Activated T-cell treated with anti-CD3 and anti-CD28 coated beads, Interleukin-2, amount 50 U/mL, for 4 hours (primary cell): ENCODE measurements around the gene PTCSC3. TPM values are rescaled to one million over a fixed set of nuclear protein-coding genes. Genes with fewer than 3 reads are reported as not detected.
A peak's percentile ranks its signal among the peaks of the same experiment; 100 is the strongest.

ENCODE experiments used
- ATAC-seq, 2 donors: fragments of 200-7000 bp; cut with Tn5 transposase; one replicate each; pipeline ENCODE4 v1.10.0; 2021
- DNase-seq: peaks from one replicate; pipeline ENCODE4 v3.0.0-alpha.2; 2020
- H3K27me3 Mint-ChIP-seq: one replicate; pipeline ENCODE4 v1.8.0; 2021; ENCODE audit warnings: low read depth, mixed read lengths
- H3K36me3 Mint-ChIP-seq: one replicate; pipeline ENCODE4 v1.8.0; 2022; ENCODE audit warnings: mixed read lengths; ENCODE audit not compliant: insufficient read depth
- H3K4me1 Mint-ChIP-seq: one replicate; pipeline ENCODE4 v1.8.0; 2021; ENCODE audit warnings: low read depth, mixed read lengths
- H3K4me3 Mint-ChIP-seq: one replicate; pipeline ENCODE4 v1.8.0; 2021; ENCODE audit warnings: mild to moderate bottlenecking, moderate library complexity, mixed read lengths
- H3K9me3 Mint-ChIP-seq: one replicate; pipeline ENCODE4 v1.8.0; 2021; ENCODE audit warnings: mixed read lengths
- total RNA-seq, 3 donors: library from RNA; stranded (reverse); gene quantifications; one replicate each; pipeline ENCODE4 v1.2.1, GENCODE V29; 2021

The PTCSC3 gene
- total RNA-seq = not detected

- Mint-ChIP-seq H3K27me3 (peaks cover 2% of the 10 kb centered on the region), H3K4me1 (no peaks in the 10 kb centered on the region), H3K36me3 (no peaks in the 10 kb centered on the region), H3K9me3 (no peaks in the 10 kb centered on the region), H3K4me3 (no peak within 1 kb of the TSS)
- ATAC-seq (no peak), DNase-seq (no peak)
Observed at GRCh38 chr14:36176524-36176923, at the start of gene PTCSC3. PTCSC3 (minus strand) TSS chr14:36176722.

GRCh38 chr14:36226164-36226563, 49.6 kb upstream of the PTCSC3 start:
- Mint-ChIP-seq H3K9me3 (no peaks in the 10 kb centered on the region), H3K36me3 (no peaks in the 10 kb centered on the region), H3K4me3 (no peak overlapping the region), H3K4me1 (no peaks in the 10 kb centered on the region), H3K27me3 (no peaks in the 10 kb centered on the region)
- no peak for ATAC-seq
- DNase-seq = no peak

GRCh38 chr14:36224176-36224575, 47.7 kb upstream of the PTCSC3 start:
- Mint-ChIP-seq H3K36me3 (no peaks in the 10 kb centered on the region), H3K27me3 (no peaks in the 10 kb centered on the region), H3K9me3 (no peaks in the 10 kb centered on the region), H3K4me1 (no peaks in the 10 kb centered on the region), H3K4me3 (no peak overlapping the region)
- DNase-seq (no peak), ATAC-seq (no peak)

GRCh38 chr14:36223558-36223957, 47.0 kb upstream of the PTCSC3 start:
- no peak for DNase-seq
- Mint-ChIP-seq H3K9me3 (no peaks in the 10 kb centered on the region), H3K36me3 (no peaks in the 10 kb centered on the region), H3K27me3 (no peaks in the 10 kb centered on the region), H3K4me3 (no peak overlapping the region), H3K4me1 (no peaks in the 10 kb centered on the region)
- ATAC-seq = no peak

- H3K27me3 Mint-ChIP-seq = no peaks in the 10 kb centered on the region
- ATAC-seq = no peak
- H3K4me3 Mint-ChIP-seq = no peak overlapping the region
- H3K9me3 Mint-ChIP-seq = no peaks in the 10 kb centered on the region
- no peak for DNase-seq
- no peaks in the 10 kb centered on the region for H3K4me1 Mint-ChIP-seq
- no peaks in the 10 kb centered on the region for H3K36me3 Mint-ChIP-seq
Observed at GRCh38 chr14:36222952-36223468, 46.5 kb upstream of the PTCSC3 start.

- no peaks in the 10 kb centered on the region for H3K36me3 Mint-ChIP-seq
- no peak for ATAC-seq
Observed at GRCh38 chr14:36222337-36222736, 45.8 kb upstream of the PTCSC3 start.

GRCh38 chr14:36221112-36221511, 44.6 kb upstream of the PTCSC3 start:
- no peaks in the 10 kb centered on the region for H3K4me1 Mint-ChIP-seq
- no peaks in the 10 kb centered on the region for H3K9me3 Mint-ChIP-seq
- H3K36me3 Mint-ChIP-seq = no peaks in the 10 kb centered on the region
- ATAC-seq (no peak), DNase-seq (no peak)
- peaks cover under 1% of the 10 kb centered on the region for H3K27me3 Mint-ChIP-seq
- no peak overlapping the region for H3K4me3 Mint-ChIP-seq

More at GRCh38 chr14:36222337-36222736, 45.8 kb upstream of the PTCSC3 start:
- H3K4me3 Mint-ChIP-seq = no peak overlapping the region
- no peaks in the 10 kb centered on the region for H3K9me3 Mint-ChIP-seq
- no peaks in the 10 kb centered on the region for H3K27me3 Mint-ChIP-seq
- DNase-seq = no peak
- no peaks in the 10 kb centered on the region for H3K4me1 Mint-ChIP-seq

GRCh38 chr14:36217732-36218131, 41.2 kb upstream of the PTCSC3 start:
- Mint-ChIP-seq H3K36me3 (no peaks in the 10 kb centered on the region), H3K27me3 (peaks cover 6% of the 10 kb centered on the region), H3K4me1 (no peaks in the 10 kb centered on the region), H3K4me3 (no peak overlapping the region), H3K9me3 (no peaks in the 10 kb centered on the region)
- ATAC-seq (peak; percentile 54 to 55), DNase-seq (no peak)

GRCh38 chr14:36217027-36217426, 40.5 kb upstream of the PTCSC3 start:
- Mint-ChIP-seq H3K9me3 (no peaks in the 10 kb centered on the region), H3K4me1 (peaks cover 4% of the 10 kb centered on the region), H3K4me3 (no peak overlapping the region), H3K27me3 (peaks cover 6% of the 10 kb centered on the region), H3K36me3 (no peaks in the 10 kb centered on the region)
- DNase-seq (no peak), ATAC-seq (no peak)

- Mint-ChIP-seq H3K4me1 (peaks cover 4% of the 10 kb centered on the region), H3K36me3 (no peaks in the 10 kb centered on the region), H3K27me3 (peaks cover 6% of the 10 kb centered on the region), H3K9me3 (no peaks in the 10 kb centered on the region), H3K4me3 (no peak overlapping the region)
- DNase-seq = no peak
- no peak for ATAC-seq
Observed at GRCh38 chr14:36215217-36215598, 38.7 kb upstream of the PTCSC3 start.

GRCh38 chr14:36214476-36215216, 38.1 kb upstream of the PTCSC3 start:
- Mint-ChIP-seq H3K4me1 (peaks cover 4% of the 10 kb centered on the region), H3K27me3 (peaks cover 6% of the 10 kb centered on the region), H3K9me3 (no peaks in the 10 kb centered on the region), H3K4me3 (no peak overlapping the region), H3K36me3 (no peaks in the 10 kb centered on the region)
- ATAC-seq = no peak
- no peak for DNase-seq

- Mint-ChIP-seq H3K9me3 (no peaks in the 10 kb centered on the region), H3K4me1 (peaks cover 4% of the 10 kb centered on the region)
Observed at GRCh38 chr14:36212987-36213386, 36.5 kb upstream of the PTCSC3 start.

GRCh38 chr14:36212577-36212976, 36.1 kb upstream of the PTCSC3 start:
- ATAC-seq (peak; percentile 30 to 50), DNase-seq (no peak)
- Mint-ChIP-seq H3K36me3 (no peaks in the 10 kb centered on the region), H3K27me3 (peaks cover 6% of the 10 kb centered on the region), H3K4me1 (peaks cover 4% of the 10 kb centered on the region), H3K9me3 (no peaks in the 10 kb centered on the region), H3K4me3 (no peak overlapping the region)

More at GRCh38 chr14:36212987-36213386, 36.5 kb upstream of the PTCSC3 start:
- no peak for ATAC-seq
- Mint-ChIP-seq H3K4me3 (no peak overlapping the region), H3K27me3 (peaks cover 6% of the 10 kb centered on the region), H3K36me3 (no peaks in the 10 kb centered on the region)
- DNase-seq = no peak

GRCh38 chr14:36208690-36209278, 32.3 kb upstream of the PTCSC3 start:
- no peak overlapping the region for H3K4me3 Mint-ChIP-seq
- H3K4me1 Mint-ChIP-seq = peaks cover 4% of the 10 kb centered on the region
- peaks cover 2% of the 10 kb centered on the region for H3K27me3 Mint-ChIP-seq
- ATAC-seq (no peak), DNase-seq (no peak)
- no peaks in the 10 kb centered on the region for H3K36me3 Mint-ChIP-seq
- no peaks in the 10 kb centered on the region for H3K9me3 Mint-ChIP-seq

GRCh38 chr14:36207500-36207899, 31.0 kb upstream of the PTCSC3 start:
- Mint-ChIP-seq H3K36me3 (no peaks in the 10 kb centered on the region), H3K4me1 (peaks cover 3% of the 10 kb centered on the region), H3K27me3 (peaks cover 2% of the 10 kb centered on the region), H3K4me3 (no peak overlapping the region), H3K9me3 (no peaks in the 10 kb centered on the region)
- DNase-seq = no peak
- no peak for ATAC-seq
